Measurements from ENCODE around the gene ABCG1.

The ABCG1 gene

DNA sequence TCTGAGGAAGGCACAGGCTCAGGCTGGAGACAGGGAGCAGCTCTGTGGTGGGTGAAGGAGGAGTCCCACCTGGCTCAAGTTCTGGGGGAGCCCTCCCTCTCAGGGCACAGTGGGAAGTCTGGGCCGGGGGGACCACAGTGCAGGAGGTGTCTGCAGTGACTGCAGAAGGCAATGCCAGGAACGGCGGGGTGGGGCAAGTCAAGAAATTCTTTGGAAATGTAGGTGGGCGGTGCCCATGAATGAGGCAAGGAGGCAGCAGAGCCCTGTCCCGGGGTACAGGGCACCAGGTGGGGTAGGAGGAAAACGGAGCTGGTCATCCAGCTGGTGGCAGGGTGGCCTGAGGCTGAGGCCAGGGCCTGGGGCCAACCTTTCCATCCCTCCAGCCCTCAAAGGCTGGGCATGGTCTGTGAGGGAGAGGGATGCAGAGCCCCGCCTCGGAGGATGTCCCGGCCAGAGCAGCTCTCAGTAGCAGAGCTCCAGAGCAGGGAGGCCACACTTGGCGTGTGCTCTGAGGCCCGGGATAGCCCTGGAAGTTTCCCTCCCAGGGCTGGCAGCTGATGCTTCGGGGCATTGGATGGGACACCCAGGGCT lies 91.6 kb downstream of the ABCG1 start:
- DNase-seq = no peak

GRCh38 chr21:42311160-42311559 lies 92.2 kb downstream of the ABCG1 start:
- DNase-seq = no peak

- no peak for DNase-seq
These were observed 93.1 kb downstream of the ABCG1 start for GRCh38 chr21:42311816-42312625.

DNA sequence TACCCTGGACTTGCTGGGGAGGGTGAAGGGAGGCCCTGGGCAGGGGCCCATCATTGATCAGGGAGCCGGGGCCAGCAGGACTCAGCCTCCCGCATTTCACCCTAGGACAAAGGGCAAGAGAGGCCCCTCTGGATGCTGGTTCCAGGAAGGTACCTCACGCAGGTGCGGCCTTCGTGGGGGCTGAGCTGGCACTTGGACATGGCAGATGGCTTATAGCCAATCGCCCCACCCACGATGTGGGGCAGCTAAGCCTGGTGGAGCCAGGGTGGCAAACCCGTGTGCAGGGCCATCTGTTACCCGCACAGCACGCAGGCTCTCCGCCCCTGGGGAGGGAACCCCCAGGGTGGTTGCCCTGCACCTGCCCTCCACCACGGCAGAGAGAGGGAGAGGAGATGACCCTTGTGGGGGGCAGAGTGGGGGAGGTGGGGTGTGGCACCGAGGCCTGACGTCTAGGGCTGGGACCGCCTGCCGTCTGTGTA lies 93.7 kb downstream of the ABCG1 start:
- no peak for DNase-seq

DNA sequence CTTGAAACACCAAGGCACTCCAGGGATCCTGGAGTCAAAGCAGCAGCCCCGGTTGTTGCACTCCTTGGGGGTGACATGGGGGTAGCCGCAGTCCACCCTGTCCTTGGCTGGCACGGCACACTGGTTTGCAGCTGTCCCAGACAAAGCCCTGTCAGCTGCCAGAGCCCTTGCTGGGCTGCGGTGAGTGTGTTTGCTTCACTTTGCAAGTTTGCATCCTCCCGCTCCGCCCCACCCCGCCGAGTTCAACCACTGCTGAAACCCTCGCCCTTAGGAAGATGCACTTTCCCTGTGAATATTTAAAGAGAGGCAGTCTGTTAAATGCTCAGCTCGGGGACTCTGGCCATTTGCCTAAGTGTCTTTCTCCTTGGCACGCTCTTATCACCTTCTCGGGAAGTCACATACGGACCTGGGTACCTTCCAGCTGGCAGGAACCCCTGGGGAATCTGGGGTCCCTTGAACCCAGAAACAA lies 94.6 kb downstream of the ABCG1 start:
- DNase-seq = no peak

DNA sequence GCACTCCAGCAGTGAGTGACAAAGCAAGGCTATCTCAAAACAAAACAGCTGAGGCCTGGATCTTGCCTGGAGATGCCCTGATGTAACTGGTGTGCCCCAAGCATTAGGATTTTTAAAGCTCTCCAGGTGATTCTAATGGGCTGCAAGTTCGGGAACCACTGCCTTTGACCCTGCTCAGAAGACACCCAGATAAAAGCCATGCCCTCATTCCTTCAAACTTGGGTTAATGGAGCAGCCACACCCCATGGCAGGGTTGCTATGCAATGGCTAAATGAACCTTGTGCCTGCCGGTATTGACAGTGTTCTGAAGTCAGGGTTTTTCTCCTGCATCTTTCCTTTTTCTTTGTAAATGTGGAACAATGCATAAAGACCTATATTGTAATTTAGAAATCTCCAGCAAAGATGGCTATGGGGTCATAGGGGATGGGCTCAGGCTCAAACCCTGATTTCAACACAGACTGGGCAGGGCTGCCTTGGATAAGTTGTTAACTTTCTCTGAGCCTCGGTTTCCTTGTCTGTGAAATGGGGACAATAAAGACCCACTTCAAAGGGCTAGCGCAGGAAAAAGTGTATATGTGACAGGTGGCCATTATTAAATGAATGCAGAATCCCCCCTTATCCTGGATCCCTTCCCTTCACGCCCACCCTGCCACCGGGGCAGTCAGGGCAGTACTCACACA lies 95.8 kb downstream of the ABCG1 start:
- no peak for DNase-seq

GRCh38 chr21:42315296-42315891 lies 96.5 kb downstream of the ABCG1 start, which contains the start of gene TFF3:
Gene TFF3, minus strand, starts transcription at chr21:42315409. Its CDS starts 35 bp downstream, at chr21:42315374.
- no peak for DNase-seq

DNA sequence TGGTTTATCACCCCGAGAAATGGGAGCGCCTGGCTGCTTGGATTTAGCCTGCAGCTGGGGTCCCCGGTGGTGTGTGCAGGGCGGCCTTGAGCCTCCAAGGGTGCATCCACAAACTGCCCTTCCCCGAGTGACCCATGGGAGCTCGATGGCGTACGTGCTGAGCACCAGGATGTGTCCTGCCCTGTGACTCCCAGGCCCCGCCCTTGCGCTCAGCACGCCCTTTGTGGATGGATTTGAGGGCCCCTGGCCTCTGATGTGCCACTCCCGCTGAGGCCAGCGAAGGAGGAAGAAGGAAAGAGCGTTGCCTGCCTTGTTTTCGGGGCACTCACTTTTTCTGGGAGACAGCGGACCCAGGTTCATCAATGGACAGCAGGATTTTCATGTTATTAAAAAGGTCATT lies 98.0 kb downstream of the ABCG1 start:
- no peak for DNase-seq

- no peak for DNase-seq
These were observed 98.4 kb downstream of the ABCG1 start for GRCh38 chr21:42317341-42317741.

DNA sequence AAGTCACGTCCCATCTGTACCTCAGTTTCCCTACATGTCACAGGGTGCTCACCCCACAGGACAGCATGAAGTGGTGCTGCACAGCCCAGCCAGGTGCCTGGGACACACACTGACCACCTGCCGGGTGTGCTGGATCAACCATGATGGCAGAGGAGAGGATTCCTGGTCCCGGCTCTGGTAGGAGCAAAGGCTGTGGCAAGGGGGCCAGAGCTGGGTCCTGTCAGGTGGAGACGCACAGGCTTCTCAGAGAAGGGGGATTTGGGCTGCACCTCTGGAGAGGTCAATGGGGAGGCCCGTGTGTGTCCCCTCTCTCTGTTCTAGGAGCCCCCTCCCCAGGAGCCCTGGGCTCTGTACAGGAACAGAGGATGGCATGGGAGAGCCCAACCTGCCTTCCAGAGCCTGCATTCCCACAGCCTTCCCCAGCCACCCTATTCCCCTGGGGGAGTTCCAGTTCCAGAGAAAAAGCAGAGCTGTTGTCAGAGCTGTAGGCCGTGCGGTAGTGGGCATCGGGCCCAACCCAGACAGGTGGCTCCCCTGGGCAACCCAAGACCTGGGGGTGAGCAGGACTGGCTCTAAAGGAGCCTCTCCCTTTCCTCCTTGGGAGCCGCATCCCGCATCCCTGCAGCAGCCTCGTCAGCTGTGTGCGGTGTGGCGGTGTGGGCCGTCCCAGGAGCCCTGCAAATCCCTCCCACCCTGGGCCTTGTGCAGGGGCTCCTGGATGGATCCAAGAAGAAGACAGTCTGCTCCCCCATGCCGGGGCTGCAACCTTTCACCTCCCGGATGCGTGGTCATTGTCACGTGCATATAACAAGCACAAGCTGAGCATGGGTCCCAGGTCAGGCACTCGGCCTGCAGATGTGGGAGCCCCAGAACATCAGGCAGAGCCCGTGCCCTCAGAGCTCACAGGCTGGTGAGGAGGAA lies 99.1 kb downstream of the ABCG1 start:
- no peak for DNase-seq

DNA sequence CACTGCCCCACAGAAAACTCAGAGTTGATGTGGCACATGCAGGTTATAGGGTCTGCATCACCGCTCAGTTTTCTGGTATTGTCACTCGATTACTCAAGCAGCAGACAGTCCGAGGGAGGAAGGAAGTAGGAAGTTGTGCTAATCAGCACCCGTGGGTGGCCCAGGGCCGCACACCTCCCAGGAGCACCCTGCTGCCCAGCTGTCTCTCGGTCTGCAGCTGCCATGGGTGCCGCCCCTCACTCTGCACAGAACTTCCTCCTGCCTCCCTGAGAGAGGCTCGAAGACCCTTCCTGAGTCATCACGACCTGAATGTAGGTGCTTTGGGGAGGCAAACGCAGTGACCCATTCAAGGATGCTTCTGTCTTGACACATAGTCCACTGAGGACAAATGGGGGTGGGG lies 100.4 kb downstream of the ABCG1 start:
- peak; percentile 63 for DNase-seq

DNA sequence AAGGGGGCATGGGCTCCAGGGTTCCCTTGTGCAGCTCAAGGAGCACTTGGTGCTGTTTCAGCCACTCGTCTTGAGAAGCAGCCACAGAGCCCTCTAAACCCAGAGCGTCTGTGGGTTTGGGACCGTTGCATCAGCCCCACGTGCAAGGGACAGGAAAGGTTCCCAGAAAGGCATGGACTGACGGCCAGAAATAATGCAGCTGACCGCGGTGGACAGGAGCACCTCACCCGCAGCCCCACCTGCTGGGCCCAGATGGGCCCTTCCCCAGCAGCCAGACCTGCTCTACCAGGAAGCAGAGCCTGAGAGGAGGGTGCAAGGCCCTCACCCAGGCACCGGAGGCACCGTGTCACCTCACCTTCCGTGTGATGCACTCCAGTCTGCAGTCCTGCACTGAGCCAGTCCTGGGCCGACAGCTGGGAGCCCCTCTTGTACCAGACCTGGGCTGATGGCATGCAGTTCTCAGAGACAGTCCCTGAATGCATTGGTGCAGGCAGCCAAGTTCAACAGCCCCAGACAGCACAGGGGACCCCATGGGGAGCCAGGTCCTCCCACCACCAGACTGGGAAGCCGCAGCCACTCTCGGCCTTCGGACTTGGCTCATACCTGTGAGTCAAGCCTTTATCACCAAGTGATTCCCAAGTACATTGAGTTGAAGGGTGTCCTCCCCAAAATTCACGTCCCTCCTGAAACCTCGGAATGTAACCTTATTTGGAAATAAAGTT lies 101.1 kb downstream of the ABCG1 start:
- DNase-seq = no peak

GRCh38 chr21:42320791-42321190 lies 101.9 kb downstream of the ABCG1 start:
- DNase-seq = no peak

DNA sequence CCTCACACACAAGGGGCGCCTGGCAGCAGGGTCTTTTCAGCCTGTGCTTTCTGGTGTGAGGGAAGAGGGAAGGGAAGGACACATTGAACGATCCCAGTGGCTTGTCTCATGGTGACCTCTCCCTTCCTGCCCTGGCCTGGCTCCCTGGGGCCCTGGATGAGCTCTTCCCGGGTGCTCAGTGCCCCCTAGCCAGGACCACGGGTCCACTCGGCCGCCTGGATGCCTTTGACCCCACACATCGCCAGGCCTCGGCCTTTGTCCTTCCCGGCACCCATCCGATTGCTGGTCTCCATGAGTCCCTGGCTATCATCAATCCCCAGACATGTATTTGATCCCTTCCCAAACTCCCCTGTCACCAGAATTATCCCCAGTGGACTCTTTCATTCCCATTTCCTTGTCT lies 102.3 kb downstream of the ABCG1 start:
- no peak for DNase-seq

DNA sequence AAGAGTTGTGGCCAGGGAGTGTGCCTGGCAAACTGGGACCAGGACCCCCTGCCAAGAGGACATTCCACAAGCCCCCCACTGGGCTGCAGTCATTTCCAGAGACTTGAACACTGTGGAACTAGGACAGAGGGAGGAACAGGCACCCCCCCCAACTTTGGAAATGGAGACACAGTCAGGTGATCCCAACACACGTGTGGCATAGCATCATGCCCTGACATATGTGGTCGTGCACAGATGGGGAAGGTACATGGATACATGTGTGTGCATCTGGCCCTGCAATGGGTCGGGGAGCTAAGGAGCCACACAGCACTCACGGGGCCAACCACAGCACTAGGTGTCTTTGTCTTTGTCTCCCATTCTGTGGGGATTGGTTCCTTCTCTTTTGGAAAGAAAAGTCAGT lies 102.9 kb downstream of the ABCG1 start:
- no peak for DNase-seq

GRCh38 chr21:42324896-42325295 lies 106.0 kb downstream of the ABCG1 start:
- DNase-seq = no peak

- DNase-seq = no peak
These were observed 111.7 kb downstream of the ABCG1 start for GRCh38 chr21:42330380-42331371.

DNA sequence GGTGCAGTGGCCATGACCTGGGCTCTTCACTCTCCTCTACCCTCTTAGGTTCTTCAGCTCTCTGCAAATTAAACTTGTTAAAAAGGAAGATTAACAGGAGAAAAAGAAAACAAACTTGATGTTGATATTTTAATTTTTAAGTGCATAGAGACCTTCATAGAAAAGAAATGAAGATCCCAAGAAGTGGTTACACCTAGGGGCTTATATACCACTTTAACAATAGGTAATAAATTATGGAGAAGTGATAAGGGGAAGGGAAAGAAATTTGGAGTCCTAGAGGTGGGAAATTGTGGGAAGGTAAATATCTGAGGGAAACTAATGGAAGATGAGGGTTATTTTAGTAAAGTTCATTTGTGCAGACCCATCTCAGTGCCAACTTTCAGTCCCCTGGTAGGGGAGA lies 112.7 kb downstream of the ABCG1 start:
- no peak for DNase-seq

DNA sequence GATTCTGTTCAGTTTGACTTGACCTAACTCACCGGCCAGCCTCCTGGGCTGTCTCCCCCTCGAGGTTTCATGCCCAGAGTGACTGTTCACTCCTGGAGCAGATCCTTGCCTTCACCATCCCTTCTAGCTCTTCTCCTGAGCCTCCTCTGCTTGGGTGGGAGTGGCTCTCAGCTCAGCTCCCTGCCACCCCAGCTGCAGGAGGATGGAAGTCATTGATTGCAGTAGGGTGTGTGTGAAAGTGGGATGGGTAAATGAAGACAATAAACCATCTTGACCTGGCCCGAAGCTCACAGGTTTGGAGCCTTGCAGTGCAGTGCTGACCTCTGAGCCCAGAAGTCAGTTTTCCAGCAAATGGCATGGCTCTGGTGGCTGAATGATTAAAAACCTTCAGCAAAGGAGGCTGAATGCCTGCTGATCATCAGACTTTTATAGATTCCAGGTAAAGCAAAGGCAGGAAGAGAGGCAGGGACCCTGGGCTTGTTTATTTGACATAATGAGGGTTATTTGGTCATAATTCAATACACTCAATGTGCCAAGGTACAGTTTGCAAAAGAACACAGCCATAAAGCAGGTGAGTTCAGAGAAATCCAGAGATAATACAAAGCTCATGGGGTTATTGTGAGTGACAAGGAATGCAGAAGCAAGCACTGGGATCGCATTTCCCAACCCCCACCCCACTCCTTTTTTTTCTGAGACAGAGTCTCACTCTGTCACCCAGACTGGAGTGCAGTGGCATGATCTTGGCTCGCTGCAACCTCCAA lies 113.8 kb downstream of the ABCG1 start:
- DNase-seq = no peak
